ENCODE results near the gene HLA-DPA1. TPM values are rescaled to one million over a fixed set of nuclear protein-coding genes. Genes with fewer than 3 reads are reported as not detected.

HLA-DPA1 gene
- total RNA-seq, 1 experiment from 2014 or later = 0.69 TPM

DNA sequence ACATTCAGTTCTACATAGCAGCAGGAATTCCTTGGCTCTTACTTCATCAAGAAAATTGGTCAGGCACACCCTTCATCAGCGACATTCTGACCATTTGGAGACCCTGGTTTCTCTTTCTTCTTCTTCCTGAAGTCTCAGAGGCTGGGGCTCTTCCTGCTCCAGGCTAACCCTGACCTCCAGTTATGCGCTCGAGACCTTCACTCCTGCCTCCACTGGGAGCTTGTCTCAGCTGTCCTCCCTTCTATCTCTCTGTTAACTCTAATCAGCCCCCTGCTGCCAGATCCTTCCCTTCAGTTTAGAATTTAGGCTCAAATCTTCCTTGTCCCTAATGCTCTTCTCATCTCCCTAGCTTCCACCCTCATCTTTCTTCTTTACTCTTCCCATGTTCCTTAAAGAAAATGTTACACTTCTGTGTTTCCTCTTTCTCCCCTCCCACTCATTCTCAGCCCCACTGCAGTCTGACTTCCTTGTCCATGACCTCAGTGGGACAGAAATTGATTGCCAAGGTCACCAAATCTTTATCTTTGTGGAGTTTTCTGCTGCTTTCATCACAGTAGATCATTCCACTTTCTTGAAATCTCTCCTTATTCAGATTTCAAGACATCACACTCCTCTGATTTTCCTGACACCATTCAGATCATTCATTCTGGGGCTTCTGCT is 55.6 kb downstream of the HLA-DPA1 start:
- Histone ChIP-seq H3K4me1 (ENCODE audit: control insufficient read depth, insufficient read depth, low read length) (no peaks in the 10 kb centered on the region), H3K9me3 (ENCODE audit: control insufficient read depth, insufficient read depth, low read depth, low read length) (no peaks in the 10 kb centered on the region), H3K27ac (ENCODE audit: low read length) (no peak overlapping the region), H3K27me3 (ENCODE audit: control insufficient read depth, insufficient read depth, low read length) (peaks cover 16% of the 10 kb centered on the region), H3K4me3 (ENCODE audit: low read depth in 2 of 2, low read length in 2 of 2) (no peak overlapping the region), H3K36me3 (ENCODE audit: control insufficient read depth, insufficient read depth, low read length) (no peaks in the 10 kb centered on the region)
- in situ Hi-C loops (cut with HindIII; ENCODE audit: low pct_unique_long_range_greater_than_20kb, low sequenced_read_pairs) (no loop called here), intact Hi-C loops (cut with micrococcal nuclease; ENCODE audit: unreplicated experiment) (loop anchor here (5.0 to 10.0 kb wide), 3 partner anchors 129 to 227 kb away; no protein-coding TSS in a partner anchor)
- no peak for TF ChIP-seq TCF7L2 (IDR thresholded peaks at IDR 0.05; ENCODE audit: low read depth, low read length)
- TF ChIP-seq SIN3A (IDR thresholded peaks at IDR 0.05; ENCODE audit: borderline replicate concordance, insufficient read depth, low read depth, low read length) = no peak
- TF ChIP-seq CTCF (IDR thresholded peaks at IDR 0.05) = no peak
- no peak for TF ChIP-seq POLR2AphosphoS5 (IDR thresholded peaks at IDR 0.05; ENCODE audit: low read depth, low read length)
- TF ChIP-seq, protein P1, sequence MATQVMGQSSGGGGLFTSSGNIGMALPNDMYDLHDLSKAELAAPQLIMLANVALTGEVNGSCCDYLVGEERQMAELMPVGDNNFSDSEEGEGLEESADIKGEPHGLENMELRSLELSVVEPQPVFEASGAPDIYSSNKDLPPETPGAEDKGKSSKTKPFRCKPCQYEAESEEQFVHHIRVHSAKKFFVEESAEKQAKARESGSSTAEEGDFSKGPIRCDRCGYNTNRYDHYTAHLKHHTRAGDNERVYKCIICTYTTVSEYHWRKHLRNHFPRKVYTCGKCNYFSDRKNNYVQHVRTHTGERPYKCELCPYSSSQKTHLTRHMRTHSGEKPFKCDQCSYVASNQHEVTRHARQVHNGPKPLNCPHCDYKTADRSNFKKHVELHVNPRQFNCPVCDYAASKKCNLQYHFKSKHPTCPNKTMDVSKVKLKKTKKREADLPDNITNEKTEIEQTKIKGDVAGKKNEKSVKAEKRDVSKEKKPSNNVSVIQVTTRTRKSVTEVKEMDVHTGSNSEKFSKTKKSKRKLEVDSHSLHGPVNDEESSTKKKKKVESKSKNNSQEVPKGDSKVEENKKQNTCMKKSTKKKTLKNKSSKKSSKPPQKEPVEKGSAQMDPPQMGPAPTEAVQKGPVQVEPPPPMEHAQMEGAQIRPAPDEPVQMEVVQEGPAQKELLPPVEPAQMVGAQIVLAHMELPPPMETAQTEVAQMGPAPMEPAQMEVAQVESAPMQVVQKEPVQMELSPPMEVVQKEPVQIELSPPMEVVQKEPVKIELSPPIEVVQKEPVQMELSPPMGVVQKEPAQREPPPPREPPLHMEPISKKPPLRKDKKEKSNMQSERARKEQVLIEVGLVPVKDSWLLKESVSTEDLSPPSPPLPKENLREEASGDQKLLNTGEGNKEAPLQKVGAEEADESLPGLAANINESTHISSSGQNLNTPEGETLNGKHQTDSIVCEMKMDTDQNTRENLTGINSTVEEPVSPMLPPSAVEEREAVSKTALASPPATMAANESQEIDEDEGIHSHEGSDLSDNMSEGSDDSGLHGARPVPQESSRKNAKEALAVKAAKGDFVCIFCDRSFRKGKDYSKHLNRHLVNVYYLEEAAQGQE (IDR thresholded peaks at IDR 0.05; ENCODE audit: insufficient read depth in 1 of 2, low read depth in 2 of 2, low read length in 1 of 2) = no peak
- no TSS peak for BruUV-seq (replicated peaks)
- ChIA-PET CTCF (no interaction called here), POLR2A (interaction anchor here (0.6 kb wide), 1 partner anchor 182 kb away, joined by 15 read pairs; no protein-coding TSS in a partner anchor)
- DNase-seq (ENCODE audit: low read depth, low spot score) = no peak
- no peak for ATAC-seq

DNA sequence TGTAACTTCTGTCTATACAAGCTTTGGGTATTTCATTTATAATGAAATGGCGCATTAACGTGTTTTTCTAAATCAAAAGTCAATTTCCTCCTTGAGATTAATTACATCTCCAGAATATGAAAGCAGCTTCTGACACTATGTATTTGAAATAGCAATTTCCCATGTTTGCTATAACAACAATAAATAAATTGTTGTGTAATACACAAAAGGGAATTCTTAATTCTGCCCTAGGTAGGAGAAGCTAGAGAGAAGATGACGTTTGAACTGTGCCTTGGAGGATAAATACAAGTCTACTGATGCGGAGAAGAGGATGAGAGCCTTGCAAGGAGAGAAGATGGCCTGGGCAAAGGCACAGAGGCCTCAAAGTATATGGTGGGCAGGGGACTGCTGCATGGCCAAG is 56.4 kb downstream of the HLA-DPA1 start:
- CTCF ChIA-PET = interaction anchor here (0.7 kb wide), 1 partner anchor 96 kb away, joined by 3 read pairs; no protein-coding TSS in a partner anchor
- ATAC-seq = no peak
- POLR2A ChIA-PET = no interaction called here
- TF ChIP-seq SIN3A (IDR thresholded peaks at IDR 0.05; ENCODE audit: borderline replicate concordance, insufficient read depth, low read depth, low read length) (no peak), TCF7L2 (IDR thresholded peaks at IDR 0.05; ENCODE audit: low read depth, low read length) (no peak), CTCF (IDR thresholded peaks at IDR 0.05) (no peak), POLR2AphosphoS5 (IDR thresholded peaks at IDR 0.05; ENCODE audit: low read depth, low read length) (no peak)
- TF ChIP-seq, protein P1 (IDR thresholded peaks at IDR 0.05; ENCODE audit: insufficient read depth in 1 of 2, low read depth in 2 of 2, low read length in 1 of 2) = no peak
- intact Hi-C loops (cut with micrococcal nuclease; ENCODE audit: unreplicated experiment) = loop anchor here (5.0 to 10.0 kb wide), 3 partner anchors 130 to 228 kb away; no protein-coding TSS in a partner anchor
- H3K27me3 ChIP-seq (ENCODE audit: control insufficient read depth, insufficient read depth, low read length) = peaks cover 19% of the 10 kb centered on the region
- H3K36me3 ChIP-seq (ENCODE audit: control insufficient read depth, insufficient read depth, low read length) = no peaks in the 10 kb centered on the region
- no peak overlapping the region for H3K4me3 ChIP-seq (ENCODE audit: low read depth in 2 of 2, low read length in 2 of 2)
- H3K9me3 ChIP-seq (ENCODE audit: control insufficient read depth, insufficient read depth, low read depth, low read length) = no peaks in the 10 kb centered on the region
- no peak overlapping the region for H3K27ac ChIP-seq (ENCODE audit: low read length)
- BruUV-seq (replicated peaks) = no TSS peak
- no peaks in the 10 kb centered on the region for H3K4me1 ChIP-seq (ENCODE audit: control insufficient read depth, insufficient read depth, low read length)
- no peak for DNase-seq (ENCODE audit: low read depth, low spot score)
- in situ Hi-C loops (cut with HindIII; ENCODE audit: low pct_unique_long_range_greater_than_20kb, low sequenced_read_pairs) = no loop called here
